ENCODE data around the gene LEKR1. TPM values are rescaled to one million over a fixed set of nuclear protein-coding genes. Genes with fewer than 3 reads are reported as not detected.

The LEKR1 gene
- total RNA-seq, 2 experiments from 2014 or later: 0.16 TPM; not detected in 1

DNA sequence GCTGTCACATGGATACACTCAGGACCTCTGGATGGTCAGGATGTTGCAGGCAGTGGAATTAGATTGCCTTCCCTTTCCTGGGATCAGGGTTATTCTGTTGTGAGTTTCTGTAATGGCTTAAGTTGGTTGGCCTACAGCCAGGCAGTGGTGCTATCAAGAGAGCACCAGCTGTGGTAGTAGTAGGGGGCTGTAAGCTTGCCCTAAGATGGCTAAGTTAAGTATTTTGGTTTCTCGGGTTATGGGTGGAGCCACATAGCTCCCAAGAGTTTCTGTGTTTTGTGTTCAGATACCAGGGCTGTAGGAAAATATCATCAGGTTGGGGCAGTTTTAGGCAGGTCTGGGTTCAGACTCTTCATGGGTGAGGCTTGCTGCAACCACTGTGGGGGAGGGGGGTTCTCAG lies 59.6 kb downstream of the LEKR1 start:
- ChIA-PET POLR2A (interaction anchor here (0.6 kb wide), 1 partner anchor 13 kb away, joined by 3 read pairs; no protein-coding TSS in a partner anchor), CTCF (ENCODE audit: unreplicated experiment) (no interaction called here)
- no peak overlapping the region for H2AFZ ChIP-seq (ENCODE audit: low read length)
- H3K4me2 ChIP-seq (ENCODE audit: low read length): no peak overlapping the region
- no peaks in the 10 kb centered on the region for H3K9me2 ChIP-seq (ENCODE audit: insufficient read depth, low read length)
- H4K20me1 ChIP-seq (ENCODE audit: insufficient read depth, low read length): no peaks in the 10 kb centered on the region
- H3K27ac ChIP-seq (ENCODE audit: low read depth, low read length, poor library complexity, severe bottlenecking): no peak overlapping the region
- H3K4me3 ChIP-seq (ENCODE audit: low read depth, low read length, poor library complexity, severe bottlenecking): no peak overlapping the region
- no peaks in the 10 kb centered on the region for H3K36me3 ChIP-seq (ENCODE audit: insufficient read depth, low read length)
- no TSS peak for BruUV-seq (replicated peaks)
- TF ChIP-seq, protein P1, sequence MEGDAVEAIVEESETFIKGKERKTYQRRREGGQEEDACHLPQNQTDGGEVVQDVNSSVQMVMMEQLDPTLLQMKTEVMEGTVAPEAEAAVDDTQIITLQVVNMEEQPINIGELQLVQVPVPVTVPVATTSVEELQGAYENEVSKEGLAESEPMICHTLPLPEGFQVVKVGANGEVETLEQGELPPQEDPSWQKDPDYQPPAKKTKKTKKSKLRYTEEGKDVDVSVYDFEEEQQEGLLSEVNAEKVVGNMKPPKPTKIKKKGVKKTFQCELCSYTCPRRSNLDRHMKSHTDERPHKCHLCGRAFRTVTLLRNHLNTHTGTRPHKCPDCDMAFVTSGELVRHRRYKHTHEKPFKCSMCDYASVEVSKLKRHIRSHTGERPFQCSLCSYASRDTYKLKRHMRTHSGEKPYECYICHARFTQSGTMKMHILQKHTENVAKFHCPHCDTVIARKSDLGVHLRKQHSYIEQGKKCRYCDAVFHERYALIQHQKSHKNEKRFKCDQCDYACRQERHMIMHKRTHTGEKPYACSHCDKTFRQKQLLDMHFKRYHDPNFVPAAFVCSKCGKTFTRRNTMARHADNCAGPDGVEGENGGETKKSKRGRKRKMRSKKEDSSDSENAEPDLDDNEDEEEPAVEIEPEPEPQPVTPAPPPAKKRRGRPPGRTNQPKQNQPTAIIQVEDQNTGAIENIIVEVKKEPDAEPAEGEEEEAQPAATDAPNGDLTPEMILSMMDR (conservative IDR thresholded peaks at IDR 0.05; ENCODE audit: low read length): no peak
- TF ChIP-seq EZH2phosphoT487 (IDR thresholded peaks at IDR 0.05; ENCODE audit: borderline replicate concordance, low read depth, low read length): no peak
- H3K9me3 ChIP-seq (ENCODE audit: low read length): no peaks in the 10 kb centered on the region
- DNase-seq (ENCODE audit: low spot score): no peak
- H3K79me2 ChIP-seq (ENCODE audit: insufficient read depth, low read depth, low read length): no peaks in the 10 kb centered on the region
- intact Hi-C loops (cut with micrococcal nuclease; ENCODE audit: unreplicated experiment): no loop called here
- H3K4me1 ChIP-seq (ENCODE audit: insufficient read depth, low read length, poor library complexity, severe bottlenecking): no peaks in the 10 kb centered on the region

GRCh38 chr3:156888176-156888575 lies 62.0 kb downstream of the LEKR1 start:
- BruUV-seq (replicated peaks): no TSS peak
- no peak overlapping the region for H2AFZ ChIP-seq (ENCODE audit: low read length)
- H3K27ac ChIP-seq (ENCODE audit: low read depth, low read length, poor library complexity, severe bottlenecking): no peak overlapping the region
- H3K4me2 ChIP-seq (ENCODE audit: low read length): no peak overlapping the region
- H3K9me3 ChIP-seq (ENCODE audit: low read length): no peaks in the 10 kb centered on the region
- H4K20me1 ChIP-seq (ENCODE audit: insufficient read depth, low read length): no peaks in the 10 kb centered on the region
- H3K79me2 ChIP-seq (ENCODE audit: insufficient read depth, low read depth, low read length): no peaks in the 10 kb centered on the region
- TF ChIP-seq, protein P1 (conservative IDR thresholded peaks at IDR 0.05; ENCODE audit: low read length): no peak
- TF ChIP-seq EZH2phosphoT487 (IDR thresholded peaks at IDR 0.05; ENCODE audit: borderline replicate concordance, low read depth, low read length): no peak
- H3K4me3 ChIP-seq (ENCODE audit: low read depth, low read length, poor library complexity, severe bottlenecking): no peak overlapping the region
- CTCF ChIA-PET (ENCODE audit: unreplicated experiment): no interaction called here
- no peaks in the 10 kb centered on the region for H3K4me1 ChIP-seq (ENCODE audit: insufficient read depth, low read length, poor library complexity, severe bottlenecking)
- H3K36me3 ChIP-seq (ENCODE audit: insufficient read depth, low read length): no peaks in the 10 kb centered on the region
- H3K9me2 ChIP-seq (ENCODE audit: insufficient read depth, low read length): no peaks in the 10 kb centered on the region
- DNase-seq (ENCODE audit: low spot score): no peak
- intact Hi-C loops (cut with micrococcal nuclease; ENCODE audit: unreplicated experiment): no loop called here
- POLR2A ChIA-PET: interaction anchor here (0.6 to 1.2 kb wide), 4 partner anchors 10 to 39 kb away, joined by 3 to 4 read pairs (median 3); no protein-coding TSS in a partner anchor

DNA sequence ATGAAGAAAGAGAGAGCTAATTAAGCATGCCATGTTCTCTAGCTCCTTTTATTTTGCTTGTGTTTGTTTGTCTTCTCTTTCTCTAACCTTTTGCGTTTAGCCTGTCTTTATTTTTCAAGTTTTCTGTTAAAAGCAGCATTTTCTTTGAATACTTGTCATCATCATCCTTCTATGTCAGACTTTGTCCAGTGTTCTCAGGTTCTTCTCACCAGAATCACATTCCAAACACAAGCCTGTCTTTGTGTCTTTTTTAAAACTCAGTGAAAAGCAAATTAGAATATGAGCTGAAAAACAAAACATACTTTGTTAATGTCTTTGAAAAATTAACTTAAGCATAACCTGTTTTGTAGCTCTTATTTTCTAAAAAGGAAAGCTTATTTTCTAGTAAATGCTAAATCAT lies 62.4 kb downstream of the LEKR1 start:
- Histone ChIP-seq H4K20me1 (ENCODE audit: insufficient read depth, low read length) (no peaks in the 10 kb centered on the region), H3K9me3 (ENCODE audit: low read length) (no peaks in the 10 kb centered on the region), H3K4me2 (ENCODE audit: low read length) (no peak overlapping the region), H3K79me2 (ENCODE audit: insufficient read depth, low read depth, low read length) (no peaks in the 10 kb centered on the region), H3K4me3 (ENCODE audit: low read depth, low read length, poor library complexity, severe bottlenecking) (no peak overlapping the region), H3K9me2 (ENCODE audit: insufficient read depth, low read length) (no peaks in the 10 kb centered on the region), H3K4me1 (ENCODE audit: insufficient read depth, low read length, poor library complexity, severe bottlenecking) (no peaks in the 10 kb centered on the region), H2AFZ (ENCODE audit: low read length) (no peak overlapping the region), H3K36me3 (ENCODE audit: insufficient read depth, low read length) (no peaks in the 10 kb centered on the region), H3K27ac (ENCODE audit: low read depth, low read length, poor library complexity, severe bottlenecking) (no peak overlapping the region)
- no TSS peak for BruUV-seq (replicated peaks)
- no peak for DNase-seq (ENCODE audit: low spot score)
- ChIA-PET POLR2A (interaction anchor here (0.6 to 1.2 kb wide), 5 partner anchors 10 to 39 kb away, joined by 3 to 4 read pairs (median 3); no protein-coding TSS in a partner anchor), CTCF (ENCODE audit: unreplicated experiment) (no interaction called here)
- TF ChIP-seq, protein P1 (conservative IDR thresholded peaks at IDR 0.05; ENCODE audit: low read length): no peak
- TF ChIP-seq EZH2phosphoT487 (IDR thresholded peaks at IDR 0.05; ENCODE audit: borderline replicate concordance, low read depth, low read length): no peak
- intact Hi-C loops (cut with micrococcal nuclease; ENCODE audit: unreplicated experiment): no loop called here

Data from OCI-LY7 (cell line).